Measurements from ENCODE around the gene VPS8.

The VPS8 gene

GRCh38 chr3:184812662-184813042 lies 686 bp downstream of the VPS8 start:
- no peak for DNase-seq

GRCh38 chr3:184813357-184813756 lies 1.4 kb downstream of the VPS8 start:
- no peak for DNase-seq

- no peak for DNase-seq
These were observed 2.2 kb downstream of the VPS8 start for GRCh38 chr3:184814214-184814613.

GRCh38 chr3:184815046-184815930 lies 3.3 kb downstream of the VPS8 start:
- no peak for DNase-seq

GRCh38 chr3:184816614-184817013 lies 4.6 kb downstream of the VPS8 start:
- no peak for DNase-seq

- DNase-seq: no peak
These were observed 8.6 kb downstream of the VPS8 start for GRCh38 chr3:184820525-184820924.

- no peak for DNase-seq
These were observed 9.1 kb downstream of the VPS8 start for GRCh38 chr3:184821034-184821433.

GRCh38 chr3:184822081-184822480 lies 10.1 kb downstream of the VPS8 start:
- DNase-seq: no peak

- no peak for DNase-seq
These were observed 10.7 kb downstream of the VPS8 start for GRCh38 chr3:184822654-184823053.

- DNase-seq: no peak
These were observed 12.0 kb downstream of the VPS8 start for GRCh38 chr3:184823990-184824389.

GRCh38 chr3:184825121-184825820 lies 13.3 kb downstream of the VPS8 start:
- no peak for DNase-seq

- DNase-seq: no peak
These were observed 15.6 kb downstream of the VPS8 start for GRCh38 chr3:184827572-184827971.

- DNase-seq: no peak
These were observed 20.1 kb downstream of the VPS8 start for GRCh38 chr3:184832044-184832443.

- DNase-seq: no peak
These were observed 20.9 kb downstream of the VPS8 start for GRCh38 chr3:184832903-184833302.

GRCh38 chr3:184836090-184836822 lies 24.3 kb downstream of the VPS8 start:
- DNase-seq: no peak

GRCh38 chr3:184842433-184842832 lies 30.5 kb downstream of the VPS8 start:
- DNase-seq: no peak

GRCh38 chr3:184845819-184846218 lies 33.9 kb downstream of the VPS8 start:
- no peak for DNase-seq

- DNase-seq: no peak
These were observed 34.5 kb downstream of the VPS8 start for GRCh38 chr3:184846496-184846895.

GRCh38 chr3:184848934-184849333 lies 37.0 kb downstream of the VPS8 start:
- DNase-seq: no peak

- DNase-seq: no peak
These were observed 38.2 kb downstream of the VPS8 start for GRCh38 chr3:184850201-184850600.

GRCh38 chr3:184857099-184857498 lies 45.1 kb downstream of the VPS8 start:
- no peak for DNase-seq

GRCh38 chr3:184864000-184864399 lies 52.0 kb downstream of the VPS8 start:
- no peak for DNase-seq

- no peak for DNase-seq
These were observed 56.5 kb downstream of the VPS8 start for GRCh38 chr3:184868477-184868876.

GRCh38 chr3:184872200-184872599 lies 60.2 kb downstream of the VPS8 start:
- DNase-seq: no peak

All from NCI-H446 (cell line).